Diencephalon (tissue), 1 donor: ENCODE results near the gene LY6G6F. TPM values are rescaled to one million over a fixed set of nuclear protein-coding genes. Genes with fewer than 3 reads are reported as not detected.

Experiments used
- small RNA-seq: library from RNA; depleted of rRNA; stranded (forward); fragments of <200 nt; gene quantifications from one replicate; pipeline ENCODE3, GENCODE V24; 2014
- total RNA-seq: library from RNA; depleted of rRNA; stranded (reverse); fragments of >200 nt; gene quantifications from one replicate; pipeline ENCODE4 v1.2.3, GENCODE V29; 2014

The LY6G6F gene
- total RNA-seq, 1 donor from 2014 or later: not detected

Small RNA genes lying within 50 kb of the gene (small RNA-seq; reads per million reads assigned to genes)
- gene LY6G6D: not detected
- not detected for gene MIR4646
- not detected for gene RF00019
- not detected for gene RNU6-850P

Other genes with a start within 250 kb of the LY6G6F start
- gene MICB, start 208.7 kb upstream of the LY6G6F start, total RNA-seq: 0.69 TPM
- gene MCCD1, start 177.9 kb upstream of the LY6G6F start, total RNA-seq: not detected
- gene DDX39B, start 164.9 kb upstream of the LY6G6F start, total RNA-seq: 303 TPM
- gene ATP6V1G2, start 160.3 kb upstream of the LY6G6F start, total RNA-seq: 69.4 TPM
- gene NFKBIL1, start 159.3 kb upstream of the LY6G6F start, total RNA-seq: 16.1 TPM
- not detected for gene LTA, start 134.6 kb upstream of the LY6G6F start, total RNA-seq
- 0.23 TPM for gene TNF, start 131.3 kb upstream of the LY6G6F start, total RNA-seq
- 0.46 TPM for gene LTB, start 124.4 kb upstream of the LY6G6F start, total RNA-seq
- 6.0 TPM for gene LST1, start 120.6 kb upstream of the LY6G6F start, total RNA-seq
- gene NCR3, start 113.9 kb upstream of the LY6G6F start, total RNA-seq: not detected
- 22.6 TPM for gene AIF1, start 91.6 kb upstream of the LY6G6F start, total RNA-seq
- 48.0 TPM for gene PRRC2A, start 86.2 kb upstream of the LY6G6F start, total RNA-seq
- 174 TPM for gene BAG6, start 54.2 kb upstream of the LY6G6F start, total RNA-seq
- gene APOM, start 51.0 kb upstream of the LY6G6F start, total RNA-seq: 0.69 TPM
- gene C6orf47, start 46.1 kb upstream of the LY6G6F start, total RNA-seq: 15.9 TPM
- 12.0 TPM for gene GPANK1, start 41.9 kb upstream of the LY6G6F start, total RNA-seq
- gene CSNK2B, start 40.8 kb upstream of the LY6G6F start, total RNA-seq: 70.1 TPM
- 3.7 TPM for gene LY6G5B, start 36.9 kb upstream of the LY6G6F start, total RNA-seq
- gene LY6G5C, start 25.8 kb upstream of the LY6G6F start, total RNA-seq: 2.5 TPM
- 47.5 TPM for gene ABHD16A, start 3.5 kb upstream of the LY6G6F start, total RNA-seq
- gene LY6G6D, start 8.5 kb downstream of the LY6G6F start, total RNA-seq: not detected
- not detected for gene LY6G6C, start 14.9 kb downstream of the LY6G6F start, total RNA-seq
- not detected for gene MPIG6B, start 16.5 kb downstream of the LY6G6F start, total RNA-seq
- gene DDAH2, start 22.4 kb downstream of the LY6G6F start, total RNA-seq: 86.3 TPM
- 44.1 TPM for gene CLIC1, start 29.7 kb downstream of the LY6G6F start, total RNA-seq
- gene MSH5, start 33.1 kb downstream of the LY6G6F start, total RNA-seq: 8.8 TPM
- 2.1 TPM for gene SAPCD1, start 55.8 kb downstream of the LY6G6F start, total RNA-seq
- gene VWA7, start 70.5 kb downstream of the LY6G6F start, total RNA-seq: 0.69 TPM
- 36.0 TPM for gene VARS1, start 88.9 kb downstream of the LY6G6F start, total RNA-seq
- gene LSM2, start 100.1 kb downstream of the LY6G6F start, total RNA-seq: 23.3 TPM
- gene HSPA1L, start 108.4 kb downstream of the LY6G6F start, total RNA-seq: 8.1 TPM
- 190 TPM for gene HSPA1A, start 108.7 kb downstream of the LY6G6F start, total RNA-seq
- 176 TPM for gene HSPA1B, start 120.9 kb downstream of the LY6G6F start, total RNA-seq
- gene NEU1, start 156.0 kb downstream of the LY6G6F start, total RNA-seq: 18.2 TPM
- not detected for gene SLC44A4, start 172.1 kb downstream of the LY6G6F start, total RNA-seq
- gene EHMT2, start 190.8 kb downstream of the LY6G6F start, total RNA-seq: 78.0 TPM
- gene ZBTB12, start 195.2 kb downstream of the LY6G6F start, total RNA-seq: 19.4 TPM
- 5.3 TPM for gene C2, start 220.9 kb downstream of the LY6G6F start, total RNA-seq
- 3.2 TPM for gene CFB, start 239.2 kb downstream of the LY6G6F start, total RNA-seq